Breast epithelium (tissue), 4 donors: ENCODE measurements around the gene STXBP3. TPM values are rescaled to one million over a fixed set of nuclear protein-coding genes. Genes with fewer than 3 reads are reported as not detected.

Source experiments
- DNase-seq, 2 donors: peaks; one replicate each; pipeline ENCODE4 v3.0.0-alpha.2; 2019; ENCODE audit warnings: low spot score in 2 of 2
- H3K27ac ChIP-seq, 2 donors: fragments of 200-600 bp; sonication (generic) in 1 of 2; one replicate each; pipeline ENCODE4 v1.5.1; 2016 to 2019; ENCODE audit warnings: mild to moderate bottlenecking in 1 of 2
- H3K27me3 ChIP-seq, 2 donors: fragments of 200-600 bp; sonication (generic) in 1 of 2; one replicate each; pipeline versions ENCODE4 v1.5.1 to v1.6.0; 2017 to 2019; ENCODE audit warnings: control low read depth in 1 of 2, mild to moderate bottlenecking in 1 of 2
- H3K36me3 ChIP-seq: fragments of 200-600 bp; one replicate; pipeline ENCODE4 v1.5.1; 2019
- H3K4me1 ChIP-seq, 2 donors: fragments of 200-600 bp; sonication (generic); one replicate each; pipeline ENCODE4 v1.5.1; 2016 to 2019; ENCODE audit warnings: control low read depth in 1 of 2
- H3K4me3 ChIP-seq, 3 donors: fragments of 200-600 bp; sonication (generic); 1 replicate in 2 of 3; 2 replicates in 1 of 3; pipeline ENCODE4 v1.5.1; 2016 to 2019; ENCODE audit warnings: mild to moderate bottlenecking in 3 of 3, moderate library complexity in 2 of 3
- H3K9me3 ChIP-seq, 2 donors: fragments of 200-600 bp; sonication (generic) in 1 of 2; one replicate each; pipeline ENCODE4 v1.5.1; 2016 to 2019; ENCODE audit warnings: control low read depth in 1 of 2
- CTCF ChIP-seq, 3 donors: fragments of 450-650 bp; IDR thresholded peaks; one replicate each; pipeline ENCODE4 v1.5.1; 2016 to 2017; ENCODE audit warnings: antibody characterized with exemption in 3 of 3, mild to moderate bottlenecking in 3 of 3, moderate library complexity in 3 of 3
- POLR2A ChIP-seq: fragments of 450-650 bp; IDR thresholded peaks from one replicate; pipeline ENCODE4 v1.6.1; 2016; ENCODE audit warnings: antibody characterized with exemption, mild to moderate bottlenecking, moderate library complexity
- POLR2AphosphoS5 ChIP-seq, 3 donors: sonication (generic); formaldehyde crosslinking; IDR thresholded peaks; one replicate each; pipeline ENCODE4 v1.6.1; 2017; ENCODE audit warnings: antibody characterized with exemption in 3 of 3
- intact Hi-C: fragments of 100-400 bp; cut with DNase I; formaldehyde crosslinking; loops from one replicate; pipeline ENCODE4 v1.15.1; 2023; ENCODE audit warnings: low total_unique reads
- total RNA-seq, 3 donors: library from RNA; depleted of rRNA; stranded (reverse); fragments of >200 nt; gene quantifications; one replicate each; pipeline ENCODE4 v1.1.0, GENCODE V29; 2016

Gene STXBP3
- total RNA-seq, 3 donors from 2014 or later: 62.6 to 127 (median 79.5) TPM

- TF ChIP-seq POLR2A (no peak), CTCF (IDR thresholded peaks at IDR 0.05) (no peak), POLR2AphosphoS5 (IDR thresholded peaks at IDR 0.05) (no peak)
- intact Hi-C loops: no loop called here
- Histone ChIP-seq H3K27me3 (no peaks in the 10 kb centered on the region), H3K9me3 (no peaks in the 10 kb centered on the region), H3K4me1 (peaks cover 0 to 7% of the 10 kb centered on the region in 2 donors), H3K27ac (peak overlapping the region; percentile 93 to 97), H3K36me3 (no peaks in the 10 kb centered on the region), H3K4me3 (peak overlapping the region in 2 of 3 donors; percentile 63 to 80)
- no peak for DNase-seq
Measured at GRCh38 chr1:108747898-108748297, 1.4 kb downstream of the STXBP3 start.

- no peak for TF ChIP-seq POLR2AphosphoS5 (IDR thresholded peaks at IDR 0.05)
- TF ChIP-seq CTCF (IDR thresholded peaks at IDR 0.05): no peak
- TF ChIP-seq POLR2A: no peak
- Histone ChIP-seq H3K9me3 (no peaks in the 10 kb centered on the region), H3K27me3 (no peaks in the 10 kb centered on the region), H3K4me1 (peaks cover 0 to 7% of the 10 kb centered on the region in 2 donors), H3K36me3 (no peaks in the 10 kb centered on the region), H3K4me3 (no peak overlapping the region), H3K27ac (no peak overlapping the region)
- no peak for DNase-seq
- intact Hi-C loops: no loop called here
Measured at GRCh38 chr1:108749081-108749480, 2.6 kb downstream of the STXBP3 start.

GRCh38 chr1:108750476-108751181 lies 4.2 kb downstream of the STXBP3 start:
- intact Hi-C loops: no loop called here
- no peak for TF ChIP-seq POLR2AphosphoS5 (IDR thresholded peaks at IDR 0.05)
- no peak for TF ChIP-seq CTCF (IDR thresholded peaks at IDR 0.05)
- TF ChIP-seq POLR2A: no peak
- H3K4me1 ChIP-seq: peaks cover 0 to 7% of the 10 kb centered on the region in 2 donors
- no peak for DNase-seq
- H3K27me3 ChIP-seq: no peaks in the 10 kb centered on the region
- no peaks in the 10 kb centered on the region for H3K36me3 ChIP-seq
- no peak overlapping the region for H3K4me3 ChIP-seq
- no peaks in the 10 kb centered on the region for H3K9me3 ChIP-seq
- H3K27ac ChIP-seq: no peak overlapping the region

GRCh38 chr1:108753363-108753762 lies 6.9 kb downstream of the STXBP3 start:
- Histone ChIP-seq H3K4me1 (peaks cover 0 to 7% of the 10 kb centered on the region in 2 donors), H3K4me3 (no peak overlapping the region), H3K36me3 (peaks cover 3% of the 10 kb centered on the region), H3K27me3 (no peaks in the 10 kb centered on the region), H3K9me3 (no peaks in the 10 kb centered on the region), H3K27ac (no peak overlapping the region)
- TF ChIP-seq POLR2AphosphoS5 (IDR thresholded peaks at IDR 0.05): no peak
- no peak for TF ChIP-seq POLR2A
- DNase-seq: no peak
- intact Hi-C loops: no loop called here

GRCh38 chr1:108758796-108759195 lies 12.3 kb downstream of the STXBP3 start:
- Histone ChIP-seq H3K27ac (no peak overlapping the region), H3K4me3 (no peak overlapping the region), H3K36me3 (peaks cover 13% of the 10 kb centered on the region), H3K27me3 (no peaks in the 10 kb centered on the region), H3K9me3 (no peaks in the 10 kb centered on the region), H3K4me1 (no peaks in the 10 kb centered on the region)
- TF ChIP-seq CTCF (IDR thresholded peaks at IDR 0.05): no peak
- TF ChIP-seq POLR2AphosphoS5 (IDR thresholded peaks at IDR 0.05): no peak
- TF ChIP-seq POLR2A: no peak
- intact Hi-C loops: no loop called here
- DNase-seq: no peak
